A549 (cell line): ENCODE measurements around the gene RBM17. TPM values are rescaled to one million over a fixed set of nuclear protein-coding genes. Genes with fewer than 3 reads are reported as not detected.

Experiments
- ATAC-seq, 2 experiments: fragments of 200-7000 bp in 1 of 2; fragments of >200 bp in 1 of 2; cut with Nextera tagmentation in 1 of 2; cut with Tn5 transposase in 1 of 2; 3 replicates each; pipeline versions ENCODE4 v1.8.0 to v1.9.1; 2018 to 2020; ENCODE audit warnings: mild to moderate bottlenecking in 1 of 2, moderate library complexity in 1 of 2
- CTCF ChIA-PET: fragments of 300-600 bp; sonication (Branson Sonifier 250); formaldehyde crosslinking; extraction: SDS; loops from one replicate; lab custom pipeline; 2021; ENCODE audit warnings: antibody characterized with exemption, inconsistent platforms; lab: Yijun Ruan, JAX
- POLR2A ChIA-PET: fragments of 350-600 bp; formaldehyde crosslinking; extraction: SDS; loops from one replicate; lab custom pipeline; 2021; ENCODE audit warnings: antibody characterized with exemption, inconsistent platforms; lab: Yijun Ruan, JAX
- DNase-seq, 2 experiments: peaks; one replicate each; pipeline versions ENCODE4 v3.0.0 to v3.0.0-alpha.2; 2011 to 2016; ENCODE audit warnings: low read depth in 1 of 2, low spot score in 1 of 2
- FAIRE-seq: peaks from 2 replicates; lab custom pipeline; 2011; peaks lifted over from hg19 to GRCh38; lab: Jason Lieb, UNC
- H3K27ac ChIP-seq, 2 experiments: fragments of >200 bp; sonication (Bioruptor Twin); formaldehyde crosslinking; 3 replicates each; pipeline ENCODE4 v1.5.1; 2016 to 2017
- H3K4me1 ChIP-seq: fragments of >200 bp; sonication (Bioruptor Twin); formaldehyde crosslinking; 3 replicates; pipeline ENCODE4 v1.6.1; 2016
- H3K4me2 ChIP-seq: fragments of >200 bp; sonication (Bioruptor Twin); formaldehyde crosslinking; 3 replicates; pipeline ENCODE4 v1.6.1; 2016
- H3K4me3 ChIP-seq: fragments of >200 bp; sonication (Bioruptor Twin); formaldehyde crosslinking; 3 replicates; pipeline ENCODE4 v1.5.1; 2016
- H3K9me3 ChIP-seq: fragments of >200 bp; sonication (Bioruptor Twin); formaldehyde crosslinking; 3 replicates; pipeline ENCODE4 v1.6.1; 2016
- ATOH8 ChIP-seq: fragments of 250-450 bp; sonication (Bioruptor Pico); IDR thresholded peaks from 2 replicates; pipeline ENCODE4 v1.5.0; 2020; ENCODE audit warnings: low read depth, mild to moderate bottlenecking, moderate library complexity
- CBX2 ChIP-seq: fragments of 200-600 bp; sonication (generic); IDR thresholded peaks from 2 replicates; pipeline ENCODE4 v1.6.1; 2016; ENCODE audit warnings: low read depth, mild to moderate bottlenecking, borderline replicate concordance
- CBX8 ChIP-seq: fragments of 200-600 bp; sonication (generic); IDR thresholded peaks from 2 replicates; pipeline ENCODE4 v1.6.1; 2016
- CHD4 ChIP-seq: fragments of 200-600 bp; sonication (generic); IDR thresholded peaks from 2 replicates; pipeline ENCODE4 v1.6.1; 2016; ENCODE audit warnings: antibody characterized with exemption, mild to moderate bottlenecking, borderline replicate concordance
- EHMT2 ChIP-seq: fragments of 200-600 bp; sonication (generic); IDR thresholded peaks from 2 replicates; pipeline ENCODE4 v1.6.1; 2016; ENCODE audit warnings: antibody characterized with exemption, low read depth, mild to moderate bottlenecking, moderate library complexity
- EP300 ChIP-seq, 2 experiments: fragments of >200 bp; sonication (Bioruptor Twin); formaldehyde crosslinking; IDR thresholded peaks; 2 replicates in 1 of 2; 3 replicates in 1 of 2; pipeline ENCODE4 v1.6.1; 2016 to 2017
- FOSL2 ChIP-seq, 2 experiments: fragments of 450-650 bp in 1 of 2; fragments of >200 bp in 1 of 2; sonication (Bioruptor Twin) in 1 of 2; formaldehyde crosslinking; IDR thresholded peaks; 2 replicates each; pipeline versions ENCODE4 v1.5.0 to v1.6.1; 2016 to 2020; ENCODE audit warnings: mild to moderate bottlenecking in 1 of 2, moderate library complexity in 1 of 2
- HDAC2 ChIP-seq: fragments of 200-600 bp; sonication (generic); IDR thresholded peaks from 2 replicates; pipeline ENCODE4 v1.6.1; 2016
- HES2 ChIP-seq: fragments of >200 bp; sonication (Bioruptor Twin); formaldehyde crosslinking; IDR thresholded peaks from 2 replicates; pipeline ENCODE4 v1.6.1; 2016
- HEYL ChIP-seq: fragments of 250-450 bp; sonication (Bioruptor Pico); IDR thresholded peaks from 2 replicates; pipeline ENCODE4 v1.8.0; 2021; ENCODE audit warnings: mild to moderate bottlenecking, moderate library complexity
- HOXA7 ChIP-seq: fragments of 250-450 bp; sonication (Bioruptor Pico); IDR thresholded peaks from 2 replicates; pipeline ENCODE4 v1.5.0; 2020; ENCODE audit warnings: mild to moderate bottlenecking, moderate library complexity
- HOXB13 ChIP-seq: fragments of 250-450 bp; sonication (Bioruptor Pico); IDR thresholded peaks from 2 replicates; pipeline ENCODE4 v1.5.0; 2020; ENCODE audit warnings: low read depth, mild to moderate bottlenecking, moderate library complexity
- HOXB5 ChIP-seq: fragments of 250-450 bp; sonication (Bioruptor Pico); IDR thresholded peaks from 2 replicates; pipeline ENCODE4 v1.5.0; 2020; ENCODE audit warnings: mild to moderate bottlenecking, moderate library complexity
- MYC ChIP-seq: IDR thresholded peaks from 2 replicates; pipeline ENCODE4 v1.6.1; 2012; ENCODE audit warnings: mild to moderate bottlenecking, inconsistent platforms, low read length, improper control_type of control experiment, borderline replicate concordance
- NR3C1 ChIP-seq: fragments of >200 bp; sonication (Bioruptor Twin); formaldehyde crosslinking; IDR thresholded peaks from 3 replicates; pipeline ENCODE4 v1.6.1; 2017
- PBX3 ChIP-seq: IDR thresholded peaks from 2 replicates; pipeline ENCODE4 v1.6.1; 2012
- PHF8 ChIP-seq: fragments of 200-600 bp; sonication (generic); IDR thresholded peaks from 2 replicates; pipeline ENCODE4 v1.6.1; 2016; ENCODE audit warnings: low read depth, mild to moderate bottlenecking, antibody characterized with exemption, moderate library complexity, borderline replicate concordance
- POLR2A ChIP-seq: IDR thresholded peaks from 2 replicates; pipeline ENCODE4 v1.6.1; 2012; ENCODE audit warnings: mild to moderate bottlenecking, low read length
- REST ChIP-seq: fragments of 200-600 bp; sonication (generic); IDR thresholded peaks from 2 replicates; pipeline ENCODE4 v1.6.1; 2016; ENCODE audit warnings: antibody characterized with exemption, mild to moderate bottlenecking, moderate library complexity
- RFX5 ChIP-seq: fragments of 450-650 bp; IDR thresholded peaks from 2 replicates; pipeline ENCODE4 v1.7.1; 2014; ENCODE audit warnings: antibody characterized with exemption, mild to moderate bottlenecking, moderate library complexity
- RNF2 ChIP-seq: fragments of 200-600 bp; sonication (generic); IDR thresholded peaks from 2 replicates; pipeline ENCODE4 v1.6.1; 2016; ENCODE audit warnings: low read depth, mild to moderate bottlenecking, antibody characterized with exemption, moderate library complexity, borderline replicate concordance
- SMC3 ChIP-seq: fragments of >200 bp; sonication (Bioruptor Twin); formaldehyde crosslinking; IDR thresholded peaks from 3 replicates; pipeline ENCODE4 v1.6.1; 2018; ENCODE audit warnings: inconsistent platforms
- USF2 ChIP-seq: fragments of 450-650 bp; IDR thresholded peaks from 2 replicates; pipeline ENCODE4 v1.6.1; 2014; ENCODE audit warnings: antibody characterized with exemption
- ZFP36 ChIP-seq: fragments of 450-650 bp; IDR thresholded peaks from 2 replicates; pipeline ENCODE4 v1.6.1; 2014; ENCODE audit warnings: borderline replicate concordance; ENCODE audit not compliant: partially characterized antibody
- ZNF302 ChIP-seq: fragments of 250-450 bp; sonication (Bioruptor Pico); IDR thresholded peaks from 2 replicates; pipeline ENCODE4 v1.9.0; 2021; ENCODE audit warnings: inconsistent platforms, mild to moderate bottlenecking, moderate library complexity
- ZSCAN20 ChIP-seq: fragments of 250-450 bp; sonication (Bioruptor Pico); IDR thresholded peaks from 2 replicates; pipeline ENCODE4 v1.8.0; 2022; ENCODE audit warnings: mild to moderate bottlenecking, moderate library complexity
- WGBS: methylation state at CpG from one replicate; pipeline ENCODE4 v1.1.6; 2017; ENCODE audit errors: missing lambda C conversion rate; 5-methylcytosine and 5-hydroxymethylcytosine counted together
- polyA plus RNA-seq, 4 experiments: library from polyadenylated mRNA; depleted of rRNA in 3 of 4; stranded (reverse); fragments of >200 nt; fragmentation: RNase III in 1 of 4; extraction: RNeasy Plus Mini Kit Qiagen cat#74134 plus additional on column Dnase treatment in 1 of 4; gene quantifications; 2 replicates in 3 of 4; 3 replicates in 1 of 4; pipeline ENCODE4 v1.2.3, GENCODE V29; 2011 to 2017

RBM17 gene
- polyA plus RNA-seq, 2 of the 4 experiments (the other 2 are of a cell fraction) = 75.2 to 121 TPM

GRCh38 chr10:6146013-6146785, 57.4 kb downstream of the RBM17 start:
- H3K27ac ChIP-seq = peak overlapping the region in 1 of 2 experiments; percentile 92; a peak in 3 of 6 replicates
- CTCF ChIA-PET = interaction anchor here (1.0 to 4.1 kb wide), 5 partner anchors 9 to 256 kb away, joined by 4 to 9 read pairs (median 5); no protein-coding TSS in a partner anchor
- no peak for ATAC-seq

GRCh38 chr10:6146921-6147320, 58.1 kb downstream of the RBM17 start:
- FAIRE-seq = no peak
- ATAC-seq = no peak
- DNase-seq = no peak
- Histone ChIP-seq H3K4me1 (peaks cover 13% of the 10 kb centered on the region), H3K27ac (no peak overlapping the region), H3K4me2 (no peak overlapping the region), H3K9me3 (no peaks in the 10 kb centered on the region), H3K4me3 (no peak overlapping the region)
- ChIA-PET POLR2A (interaction anchor here (0.5 kb wide), 1 partner anchor 254 kb away, joined by 4 read pairs; no protein-coding TSS in a partner anchor), CTCF (interaction anchor here (0.6 to 4.1 kb wide), 6 partner anchors 10 to 255 kb away, joined by 3 to 9 read pairs (median 5); no protein-coding TSS in a partner anchor)
- 93% methylated on average over 11 of the region's 11 CpGs for WGBS
- TF ChIP-seq HOXA7 (CRISPR knock-in tag) = no peak
- TF ChIP-seq MYC = no peak
- TF ChIP-seq CHD4 = no peak
- no peak for TF ChIP-seq ZFP36
- TF ChIP-seq HEYL (CRISPR knock-in tag) = no peak
- no peak for TF ChIP-seq CBX2
- TF ChIP-seq ZNF302 (CRISPR knock-in tag) = no peak

More at GRCh38 chr10:6146013-6146785, 57.4 kb downstream of the RBM17 start:
- no peak for TF ChIP-seq RFX5
- TF ChIP-seq HEYL (CRISPR knock-in tag) = no peak
- TF ChIP-seq HDAC2 = no peak
- TF ChIP-seq CBX8 = no peak
- TF ChIP-seq PHF8 = no peak
- TF ChIP-seq REST = no peak
- TF ChIP-seq EHMT2 = no peak
- no peak for TF ChIP-seq ATOH8
- TF ChIP-seq HES2 = no peak
- no peak for TF ChIP-seq SMC3
- Histone ChIP-seq H3K4me2 (peak overlapping the region; percentile 83), H3K9me3 (no peaks in the 10 kb centered on the region), H3K4me3 (no peak overlapping the region), H3K4me1 (peaks cover 17% of the 10 kb centered on the region)
- POLR2A ChIA-PET = no interaction called here
- no peak for DNase-seq
- 83% methylated on average over 22 of the region's 22 CpGs for WGBS
- FAIRE-seq = no peak

GRCh38 chr10:6148251-6148701, 59.4 kb downstream of the RBM17 start:
- Histone ChIP-seq H3K4me2 (no peak overlapping the region), H3K27ac (no peak overlapping the region), H3K9me3 (no peaks in the 10 kb centered on the region), H3K4me1 (peaks cover 13% of the 10 kb centered on the region), H3K4me3 (no peak overlapping the region)
- ATAC-seq = no peak
- 95% methylated on average over 7 of the region's 7 CpGs for WGBS
- FAIRE-seq = no peak
- DNase-seq = no peak
- ChIA-PET CTCF (interaction anchor here (0.6 to 4.1 kb wide), 6 partner anchors 19 to 258 kb away, joined by 3 to 9 read pairs (median 4); no protein-coding TSS in a partner anchor), POLR2A (interaction anchor here (0.7 kb wide), 1 partner anchor 12 kb away, joined by 4 read pairs; no protein-coding TSS in a partner anchor)
- TF ChIP-seq USF2 (no peak), POLR2A (no peak), ZSCAN20 (CRISPR knock-in tag) (no peak), ZFP36 (no peak), FOSL2 (IDR thresholded peaks at IDR 0.05) (no peak), FOSL2 (CRISPR knock-in tag; IDR thresholded peaks at IDR 0.05) (no peak), CHD4 (no peak), EP300 (IDR thresholded peaks at IDR 0.05) (no peak), HOXB5 (CRISPR knock-in tag) (no peak), NR3C1 (no peak), RFX5 (no peak), HOXB13 (CRISPR knock-in tag) (no peak), PBX3 (no peak), PHF8 (no peak), RNF2 (no peak)
